Hematopoietic multipotent progenitor cell treated with erythropoietin and hydrocortisone succinate and interleukin-3 and kit ligand, for 17 days (in vitro differentiated cells): ENCODE data around the gene CARD14.

ENCODE experiments used
- DNase-seq: peaks from one replicate; pipeline ENCODE4 v3.0.0-alpha.2; 2015; ENCODE audit warnings: low spot score

The CARD14 gene

GRCh38 chr17:80253631-80254395 is 84.0 kb downstream of the CARD14 start:
- DNase-seq = peak; percentile 17

DNA sequence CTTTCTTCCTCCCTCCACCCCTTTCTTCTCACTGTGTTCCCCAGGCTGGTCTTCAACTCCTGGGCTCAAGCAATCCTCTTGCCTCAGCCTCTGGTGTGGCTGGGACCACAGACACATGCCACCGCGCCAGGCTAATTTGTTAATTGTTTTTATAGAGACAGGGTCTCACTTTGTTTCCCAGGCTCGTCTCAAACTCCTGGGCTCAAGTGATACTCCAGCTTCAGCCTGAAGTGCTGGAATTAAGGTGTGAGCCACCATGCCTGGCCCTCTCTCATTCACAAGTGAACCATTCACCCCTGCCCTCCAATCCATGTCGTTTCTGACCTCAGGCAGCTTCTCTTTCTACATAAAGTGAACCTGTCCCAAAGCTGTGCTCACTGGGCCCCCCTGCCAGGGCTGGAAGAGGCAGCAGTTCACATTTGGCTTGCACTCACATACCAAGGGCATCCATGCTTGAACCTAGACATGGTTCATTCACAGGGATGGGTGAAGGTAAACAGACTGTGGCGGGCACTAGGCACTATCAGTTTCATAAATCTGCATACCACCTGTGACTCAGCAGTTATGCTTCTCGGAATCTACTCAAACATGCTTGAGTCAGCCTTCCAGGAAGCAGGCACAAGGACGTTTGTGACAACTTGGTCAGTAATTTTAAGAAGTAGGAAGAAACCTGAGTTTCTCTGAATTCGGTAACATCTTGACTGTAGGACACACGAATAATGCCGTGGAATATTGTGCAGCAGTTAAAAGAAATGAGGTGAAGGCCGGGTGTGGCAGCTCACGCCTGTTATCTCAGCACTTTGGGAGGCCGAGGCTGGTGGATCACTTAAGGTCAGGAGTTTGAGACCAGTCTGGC is 84.8 kb downstream of the CARD14 start:
- peak; percentile 95 for DNase-seq

- DNase-seq = no peak
These were observed 86.2 kb downstream of the CARD14 start for GRCh38 chr17:80256034-80256350.

GRCh38 chr17:80257716-80258213 is 87.9 kb downstream of the CARD14 start:
- DNase-seq = peak; percentile 51

- peak; percentile 15 for DNase-seq
These were observed 88.5 kb downstream of the CARD14 start for GRCh38 chr17:80258296-80258695.
